Measurements from ENCODE around the gene RNF149. TPM values are rescaled to one million over a fixed set of nuclear protein-coding genes. Genes with fewer than 3 reads are reported as not detected.
"Not testable (repeated sequence)": the region's sequence is repeated elsewhere in the genome, so short reads cannot be mapped to it uniquely, and the experiment has no call there.

Gene RNF149
- total RNA-seq: 18.6 TPM

GRCh38 chr2:101308432-101309210 lies at the start of gene RNF149:
Gene RNF149 (minus strand): TSS chr2:101308701. CDS start chr2:101308588, 113 bp downstream.
- ATAC-seq: peak; percentile 93
- DNase-seq (ENCODE audit: low spot score): peak; percentile 97

DNA sequence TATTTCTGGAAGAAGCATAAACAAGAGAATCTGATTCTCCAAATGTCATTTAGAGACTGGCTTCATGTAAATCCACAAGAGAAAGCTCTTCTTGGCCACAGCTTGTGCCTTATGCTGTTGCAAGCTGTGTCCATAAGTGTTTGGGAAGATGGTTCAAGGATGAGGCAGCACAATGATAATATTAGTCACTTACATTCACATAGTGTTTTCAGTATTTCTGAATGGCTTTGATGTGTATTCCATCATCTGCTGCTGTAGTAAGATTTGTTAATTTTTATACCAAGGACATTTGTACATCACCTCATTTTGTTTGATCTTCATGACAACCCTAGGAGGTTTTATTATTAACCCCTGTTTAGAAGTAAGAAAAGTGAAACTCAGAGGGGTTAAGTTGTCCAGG lies 48.9 kb upstream of the RNF149 start:
- no peak for ATAC-seq
- DNase-seq (ENCODE audit: low spot score): no peak

DNA sequence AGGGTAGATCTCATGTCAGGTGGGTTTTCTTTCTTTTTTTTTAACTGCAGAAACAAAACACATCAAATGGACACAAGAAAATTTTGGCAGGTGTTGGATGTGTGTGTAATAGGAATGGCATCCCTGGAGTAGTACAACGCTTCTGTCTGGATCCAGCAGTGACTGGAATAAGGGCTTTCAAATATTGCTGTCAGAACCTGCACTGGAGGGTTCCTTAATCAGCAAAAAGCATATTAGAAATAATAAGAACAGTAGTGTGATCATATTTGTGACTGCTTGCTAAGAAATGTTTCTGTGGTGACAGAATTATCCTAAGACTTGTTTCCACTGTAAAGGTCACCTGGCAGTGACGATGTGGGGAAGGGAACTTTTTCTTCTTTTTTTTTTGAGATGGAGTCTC lies 48.0 kb upstream of the RNF149 start:
- ATAC-seq: no peak
- DNase-seq (ENCODE audit: low spot score): no peak

GRCh38 chr2:101356055-101356454 lies 47.6 kb upstream of the RNF149 start:
- DNase-seq (ENCODE audit: low spot score) (no peak), ATAC-seq (no peak)

DNA sequence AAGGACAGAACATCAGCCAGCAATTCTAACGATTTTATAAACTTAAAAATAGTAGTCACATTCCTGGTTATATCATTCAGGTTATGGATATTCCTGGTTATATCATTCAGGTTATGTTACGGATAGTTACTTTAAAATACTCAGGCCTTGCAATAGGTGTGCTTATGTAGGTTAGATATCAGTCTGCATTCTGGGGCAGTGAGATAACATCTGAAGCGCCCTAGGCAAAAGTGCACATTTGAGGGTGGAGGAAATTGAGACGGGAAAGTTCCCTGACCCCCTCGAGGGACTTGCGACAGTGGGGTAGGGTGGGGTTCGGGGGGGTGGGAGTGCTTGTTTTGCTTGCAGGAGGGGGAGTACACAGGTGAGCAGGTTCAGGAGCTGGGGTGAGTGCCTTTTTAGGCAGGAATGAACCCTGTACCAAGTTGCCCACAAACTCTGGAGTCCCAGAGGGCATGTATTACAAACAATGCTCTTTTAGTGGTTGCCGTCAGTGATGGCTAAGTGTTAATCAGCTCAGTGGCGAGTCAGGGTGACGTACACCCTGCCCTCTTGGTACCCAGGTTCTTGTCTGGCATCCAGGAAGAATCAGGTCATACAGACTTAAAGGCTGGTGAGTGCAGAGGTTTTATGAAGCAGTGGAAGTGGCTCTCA lies 47.0 kb upstream of the RNF149 start:
- ATAC-seq: no peak

DNA sequence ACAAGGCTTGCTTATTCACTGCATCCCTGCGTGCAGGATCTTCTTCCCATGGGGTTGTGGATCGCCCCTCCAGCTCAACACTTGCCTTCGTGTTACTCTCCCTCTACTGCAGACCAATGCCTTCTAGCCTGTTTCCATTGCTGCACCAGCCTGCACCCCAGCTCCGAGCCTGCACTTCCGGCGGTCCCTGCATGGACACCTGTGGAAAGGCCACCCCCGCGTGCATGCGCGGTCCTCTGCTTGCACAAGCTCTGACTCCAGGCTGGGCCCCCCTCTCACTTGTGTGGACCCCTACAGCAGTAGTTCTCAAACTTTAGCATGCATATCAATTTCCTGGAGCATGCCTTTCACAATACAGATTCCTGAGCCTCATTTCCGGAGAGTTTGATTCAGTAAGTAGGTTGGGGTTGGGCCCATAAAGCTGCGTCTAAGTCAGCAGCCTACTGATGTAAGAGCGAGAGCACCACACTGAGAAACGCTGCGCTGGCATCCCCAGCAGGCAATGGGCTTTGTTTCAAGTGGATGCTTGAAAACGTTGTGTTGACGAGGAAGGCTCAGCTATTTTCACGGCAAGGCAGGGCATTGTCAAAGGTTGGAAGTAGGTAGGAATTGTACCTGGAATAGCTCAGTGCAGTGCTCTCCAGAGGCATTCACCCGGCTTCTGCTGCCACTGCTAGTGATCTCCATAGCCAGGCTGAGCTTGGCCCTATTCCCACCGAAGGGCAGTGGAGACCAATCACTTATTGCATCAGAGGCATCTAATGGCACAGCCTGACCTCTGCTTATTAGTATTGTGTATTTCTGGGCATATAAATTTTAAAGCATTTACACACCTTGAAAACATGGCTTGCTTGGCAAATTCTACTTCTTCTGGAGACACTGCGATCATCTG lies 46.2 kb upstream of the RNF149 start:
- ATAC-seq (peak; percentile 97), DNase-seq (ENCODE audit: low spot score) (peak; percentile 62)

More for the DNA sequence above, 47.0 kb upstream of the RNF149 start:
- no peak for DNase-seq (ENCODE audit: low spot score)

GRCh38 chr2:101352631-101353030 lies 44.1 kb upstream of the RNF149 start:
- not testable (repeated sequence) for ATAC-seq; DNase-seq (ENCODE audit: low spot score)

DNA sequence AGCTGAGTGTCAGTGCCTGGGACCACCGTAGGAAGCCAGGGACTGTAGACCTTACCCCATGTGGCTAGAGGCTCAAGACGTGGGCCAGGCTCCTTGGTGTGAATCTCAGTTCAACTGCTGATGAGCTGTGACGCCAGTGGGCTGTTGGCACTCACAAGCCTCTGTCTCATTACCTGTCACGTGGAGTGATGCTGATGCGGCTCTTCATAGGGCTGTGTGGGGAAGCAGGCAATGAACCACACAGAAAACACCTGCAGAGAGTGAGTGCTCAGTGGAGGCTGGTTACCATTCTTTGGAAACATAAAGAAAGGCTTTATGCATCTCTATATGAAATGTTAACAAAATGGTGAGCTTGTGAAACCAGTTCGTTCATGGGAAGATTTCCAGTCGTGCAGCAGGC lies 42.7 kb upstream of the RNF149 start:
- DNase-seq (ENCODE audit: low spot score) (no peak), ATAC-seq (no peak)

GRCh38 chr2:101349893-101350662 lies 41.6 kb upstream of the RNF149 start:
- ATAC-seq: no peak

DNA sequence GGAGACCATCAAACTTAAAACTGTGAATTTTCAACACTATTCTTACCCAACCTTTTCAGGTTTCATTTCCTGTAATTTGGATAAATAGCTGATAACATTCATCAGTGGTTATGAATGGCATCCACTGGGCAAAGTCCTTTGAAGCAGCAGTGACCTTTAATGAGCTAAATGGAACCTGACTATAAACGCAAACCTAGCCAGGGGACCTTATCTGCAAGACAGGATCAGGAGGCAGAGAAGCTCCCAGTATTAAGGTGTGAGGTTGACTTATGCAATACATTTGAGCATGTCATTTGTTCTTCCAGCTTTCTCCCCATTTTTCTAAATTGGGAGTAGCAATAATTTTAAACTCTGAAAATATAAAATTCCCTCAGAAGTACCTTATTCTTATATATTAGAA lies 40.4 kb upstream of the RNF149 start:
- DNase-seq (ENCODE audit: low spot score): no peak

More at GRCh38 chr2:101349893-101350662, 41.6 kb upstream of the RNF149 start:
- DNase-seq (ENCODE audit: low spot score): no peak

GRCh38 chr2:101346909-101347308 lies 38.4 kb upstream of the RNF149 start:
- ATAC-seq: no peak

More for the DNA sequence above, 40.4 kb upstream of the RNF149 start:
- no peak for ATAC-seq

DNA sequence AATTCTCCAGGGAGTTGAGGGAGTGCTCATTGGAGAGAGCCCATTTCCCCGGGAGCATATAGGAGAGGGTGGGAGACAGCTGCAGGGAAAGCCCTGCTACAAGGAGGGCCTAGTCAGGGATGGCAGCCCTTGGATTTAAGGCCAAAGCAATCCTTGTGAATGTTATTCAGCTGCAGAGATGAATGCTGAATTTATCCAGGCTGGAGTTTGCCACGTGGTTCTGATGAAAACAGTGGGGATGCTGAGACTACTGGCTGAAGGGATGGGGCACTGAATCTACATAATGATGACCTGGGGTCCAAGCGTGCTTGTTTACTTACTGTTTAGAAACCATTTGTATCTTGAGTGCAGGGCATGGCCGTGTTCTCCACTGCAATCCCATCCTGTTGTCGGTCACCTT lies 35.6 kb upstream of the RNF149 start:
- DNase-seq (ENCODE audit: low spot score) (no peak), ATAC-seq (no peak)

More at GRCh38 chr2:101346909-101347308, 38.4 kb upstream of the RNF149 start:
- no peak for DNase-seq (ENCODE audit: low spot score)

DNA sequence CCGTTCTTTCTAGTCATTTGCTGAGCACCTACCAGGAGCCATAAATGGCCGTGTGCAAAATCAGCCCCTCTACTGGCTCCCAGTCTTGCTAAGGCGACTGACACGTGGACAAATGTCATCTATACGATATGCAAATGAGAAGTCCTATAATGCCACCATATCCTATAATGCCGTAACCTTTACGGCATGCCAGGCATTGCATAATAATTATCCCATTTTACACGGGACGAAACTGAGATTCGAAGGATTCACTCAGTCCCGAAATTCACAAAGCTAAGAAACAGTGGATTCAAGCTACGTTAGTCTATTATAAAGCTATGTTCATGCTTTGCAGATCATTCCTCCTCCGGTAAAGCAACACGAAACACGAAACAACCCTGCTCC lies 34.1 kb upstream of the RNF149 start:
- ATAC-seq: no peak
- DNase-seq (ENCODE audit: low spot score): no peak

GRCh38 chr2:101341901-101342624 lies 33.6 kb upstream of the RNF149 start:
- ATAC-seq (peak; percentile 84), DNase-seq (ENCODE audit: low spot score) (peak; percentile 73)

DNA sequence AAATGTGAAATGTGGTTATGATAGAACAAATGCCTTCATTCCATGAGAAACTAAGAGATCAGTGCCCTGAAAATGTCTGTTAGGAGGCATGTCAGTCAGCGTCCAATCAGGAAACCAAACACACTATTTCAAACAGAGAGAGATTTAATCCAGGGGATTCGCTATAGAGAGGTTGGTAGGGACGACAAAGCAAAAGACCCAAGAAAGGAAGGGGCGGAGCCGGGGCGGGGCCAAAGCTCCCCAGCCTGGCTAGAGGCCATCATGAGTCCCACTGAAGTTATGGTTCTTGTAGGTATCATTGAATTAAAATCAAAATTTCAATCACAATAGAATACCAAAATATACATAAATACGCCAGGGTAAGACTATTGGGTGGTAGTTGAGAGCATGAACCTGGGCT lies 32.9 kb upstream of the RNF149 start:
- DNase-seq (ENCODE audit: low spot score): no peak
- ATAC-seq: no peak

- DNase-seq (ENCODE audit: low spot score): no peak
- peak; percentile 91 for ATAC-seq
Measured at GRCh38 chr2:101340141-101340551, 31.6 kb upstream of the RNF149 start.

- DNase-seq (ENCODE audit: low spot score) (no peak), ATAC-seq (no peak)
Measured at GRCh38 chr2:101339266-101339880, 30.9 kb upstream of the RNF149 start.

- DNase-seq (ENCODE audit: low spot score) (no peak), ATAC-seq (no peak)
Measured at GRCh38 chr2:101337877-101338276, 29.4 kb upstream of the RNF149 start.
